Breast epithelium (tissue), 3 donors: ENCODE measurements around the gene RAB29.

Experiments used
- POLR2A ChIP-seq: fragments of 450-650 bp; IDR thresholded peaks from one replicate; pipeline ENCODE4 v1.6.1; 2016; ENCODE audit warnings: antibody characterized with exemption, mild to moderate bottlenecking, moderate library complexity
- TF ChIP-seq, protein P1 (sequence below), 3 donors: fragments of 450-650 bp; IDR thresholded peaks; one replicate each; pipeline ENCODE4 v1.5.1; 2016 to 2017; ENCODE audit warnings: antibody characterized with exemption in 3 of 3, mild to moderate bottlenecking in 3 of 3, moderate library complexity in 3 of 3

DNA sequence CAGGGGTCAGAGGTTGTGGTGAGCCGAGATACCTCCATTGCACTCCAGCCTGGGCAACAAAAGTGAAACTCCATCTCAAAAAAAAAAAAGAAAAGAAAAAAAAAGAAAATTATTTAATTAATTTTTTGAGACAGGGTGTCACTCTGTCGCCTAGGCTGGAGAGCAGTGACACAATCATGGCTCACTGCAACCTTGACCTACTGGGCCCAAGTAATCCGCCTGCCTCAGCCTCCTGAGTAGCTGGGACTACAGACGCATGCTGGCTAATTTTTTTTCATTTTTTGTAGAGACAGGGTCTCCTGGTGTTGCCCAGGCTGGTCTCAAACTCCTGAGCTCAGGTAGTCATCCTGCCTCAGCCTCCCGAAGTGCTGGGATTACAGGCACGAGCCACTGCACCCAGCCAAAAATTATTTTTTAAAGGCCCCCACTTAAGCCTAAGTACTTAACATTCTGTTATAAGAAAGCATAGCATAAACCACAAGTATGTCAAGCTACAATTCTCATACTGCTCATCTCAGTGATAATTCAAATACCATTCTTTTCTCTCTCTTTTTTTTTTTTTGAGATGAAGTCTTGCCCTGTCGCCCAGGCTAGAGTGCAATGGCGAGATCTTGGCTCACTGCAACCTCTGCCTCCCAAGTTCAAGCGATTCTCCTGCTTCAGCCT is 45.2 kb downstream of the RAB29 start:
- no peak for TF ChIP-seq POLR2A
- TF ChIP-seq, protein P1, sequence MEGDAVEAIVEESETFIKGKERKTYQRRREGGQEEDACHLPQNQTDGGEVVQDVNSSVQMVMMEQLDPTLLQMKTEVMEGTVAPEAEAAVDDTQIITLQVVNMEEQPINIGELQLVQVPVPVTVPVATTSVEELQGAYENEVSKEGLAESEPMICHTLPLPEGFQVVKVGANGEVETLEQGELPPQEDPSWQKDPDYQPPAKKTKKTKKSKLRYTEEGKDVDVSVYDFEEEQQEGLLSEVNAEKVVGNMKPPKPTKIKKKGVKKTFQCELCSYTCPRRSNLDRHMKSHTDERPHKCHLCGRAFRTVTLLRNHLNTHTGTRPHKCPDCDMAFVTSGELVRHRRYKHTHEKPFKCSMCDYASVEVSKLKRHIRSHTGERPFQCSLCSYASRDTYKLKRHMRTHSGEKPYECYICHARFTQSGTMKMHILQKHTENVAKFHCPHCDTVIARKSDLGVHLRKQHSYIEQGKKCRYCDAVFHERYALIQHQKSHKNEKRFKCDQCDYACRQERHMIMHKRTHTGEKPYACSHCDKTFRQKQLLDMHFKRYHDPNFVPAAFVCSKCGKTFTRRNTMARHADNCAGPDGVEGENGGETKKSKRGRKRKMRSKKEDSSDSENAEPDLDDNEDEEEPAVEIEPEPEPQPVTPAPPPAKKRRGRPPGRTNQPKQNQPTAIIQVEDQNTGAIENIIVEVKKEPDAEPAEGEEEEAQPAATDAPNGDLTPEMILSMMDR (IDR thresholded peaks at IDR 0.05) = no peak
